H1 (cell line): ENCODE results near the gene MLEC. TPM values are rescaled to one million over a fixed set of nuclear protein-coding genes. Genes with fewer than 3 reads are reported as not detected.

ENCODE experiments used
- CTCF ChIA-PET: fragments of 300-600 bp; sonication (Branson Sonifier 250); formaldehyde crosslinking; loops from one replicate; lab custom pipeline; 2021; ENCODE audit not compliant: partially characterized antibody; lab: Charles Lee
- POLR2A ChIA-PET: fragments of 300-600 bp; sonication (Branson Sonifier 250); formaldehyde crosslinking; loops from one replicate; lab custom pipeline; 2021; ENCODE audit warnings: inconsistent platforms; ENCODE audit not compliant: partially characterized antibody; lab: Charles Lee
- DNase-seq, 2 experiments: peaks; one replicate each; pipeline versions ENCODE4 v3.0.0 to v3.0.0-alpha.2; 2010 to 2022; ENCODE audit warnings: low spot score in 2 of 2, low read depth in 1 of 2, mixed read lengths in 1 of 2
- FAIRE-seq: peaks from 2 replicates; lab custom pipeline; 2011; peaks lifted over from hg19 to GRCh38; lab: Jason Lieb, UNC
- H2AFZ ChIP-seq: 2 replicates; pipeline ENCODE4 v1.8.1; 2012; ENCODE audit warnings: low read length, inconsistent platforms
- H2AK5ac ChIP-seq: 2 replicates; pipeline ENCODE4 v1.6.1; 2013; ENCODE audit warnings: low read depth, low read length
- H2BK120ac ChIP-seq: replicated peaks from 2 replicates; pipeline ENCODE3; 2013; ENCODE audit warnings: low read depth, low read length, inconsistent platforms
- H2BK12ac ChIP-seq: 2 replicates; pipeline ENCODE4 v1.6.1; 2013; ENCODE audit warnings: low read depth, low read length
- H2BK15ac ChIP-seq: 2 replicates; pipeline ENCODE4 v1.6.1; 2013; ENCODE audit warnings: low read length
- H2BK20ac ChIP-seq: 2 replicates; pipeline ENCODE4 v1.6.1; 2013; ENCODE audit warnings: low read length
- H2BK5ac ChIP-seq: 2 replicates; pipeline ENCODE4 v1.6.1; 2013; ENCODE audit warnings: low read depth, low read length
- H3K14ac ChIP-seq: 2 replicates; pipeline ENCODE4 v1.6.1; 2013; ENCODE audit warnings: inconsistent platforms; ENCODE audit not compliant: insufficient read length
- H3K18ac ChIP-seq: 2 replicates; pipeline ENCODE4 v1.6.1; 2013; ENCODE audit warnings: low read length; ENCODE audit errors: extremely low read depth
- H3K23ac ChIP-seq: 2 replicates; pipeline ENCODE4 v1.6.1; 2013; ENCODE audit warnings: inconsistent platforms; ENCODE audit not compliant: insufficient read length
- H3K23me2 ChIP-seq: 2 replicates; pipeline ENCODE4 v1.6.1; 2013; ENCODE audit warnings: low read depth, low read length
- H3K27ac ChIP-seq: 2 replicates; pipeline ENCODE4 v1.6.1; 2011; ENCODE audit warnings: low read depth, low read length, inconsistent platforms
- H3K27me3 ChIP-seq, 4 experiments: replicated peaks in 1 of 4; 1 replicate in 1 of 4; 2 replicates in 3 of 4; pipeline versions ENCODE4 v1.6.1 to v1.8.1; 2011 to 2013; ENCODE audit warnings: low read length in 3 of 4, mild to moderate bottlenecking in 3 of 4, inconsistent platforms in 2 of 4, mixed read lengths in 2 of 4, moderate library complexity in 1 of 4; ENCODE audit not compliant: control insufficient read depth in 3 of 4, insufficient read depth in 3 of 4; ENCODE audit errors: extremely low read depth in 1 of 4
- H3K36me3 ChIP-seq, 4 experiments: 2 replicates each; pipeline versions ENCODE4 v1.6.1 to v1.8.1; 2011 to 2013; ENCODE audit warnings: mild to moderate bottlenecking in 4 of 4, low read length in 3 of 4, moderate library complexity in 2 of 4, control low read depth in 1 of 4, inconsistent platforms in 1 of 4; ENCODE audit not compliant: insufficient read depth in 4 of 4, control insufficient read depth in 2 of 4
- H3K4ac ChIP-seq: replicated peaks from 2 replicates; pipeline ENCODE3; 2013; ENCODE audit warnings: low read length, low read depth, mixed read lengths, inconsistent platforms; ENCODE audit not compliant: insufficient read length
- H3K4me1 ChIP-seq, 4 experiments: replicated peaks in 1 of 4; 1 replicate in 1 of 4; 2 replicates in 3 of 4; pipeline versions ENCODE4 v1.6.1 to v1.8.1; 2011 to 2013; ENCODE audit warnings: low read length in 3 of 4, inconsistent platforms in 2 of 4, mixed read lengths in 1 of 4; ENCODE audit not compliant: insufficient read depth in 4 of 4, control insufficient read depth in 3 of 4
- H3K4me2 ChIP-seq, 2 experiments: 2 replicates each; pipeline versions ENCODE4 v1.6.1 to v1.8.1; 2011 to 2013; ENCODE audit warnings: low read depth in 2 of 2, low read length in 2 of 2, control low read depth in 1 of 2, inconsistent platforms in 1 of 2, mild to moderate bottlenecking in 1 of 2; ENCODE audit not compliant: insufficient read depth in 1 of 2
- H3K4me3 ChIP-seq, 4 experiments: fragments of 200-600, 300-600 bp in 1 of 4; sonication (generic), shearing (Covaris generic), sonication (Bioruptor Twin) in 1 of 4; 2 replicates each; pipeline versions ENCODE4 v1.5.1 to v1.8.1; 2011 to 2016; ENCODE audit warnings: low read length in 4 of 4, low read depth in 3 of 4, control low read depth in 2 of 4, inconsistent platforms in 2 of 4, mild to moderate bottlenecking in 2 of 4, mixed read lengths in 1 of 4, moderate library complexity in 1 of 4; ENCODE audit not compliant: insufficient read depth in 2 of 4; ENCODE audit errors: extremely low read depth in 1 of 4
- H3K56ac ChIP-seq: replicated peaks from 2 replicates; pipeline ENCODE3; 2013; ENCODE audit warnings: low read depth, mild to moderate bottlenecking, mixed read lengths, low read length, inconsistent platforms; ENCODE audit not compliant: insufficient read length
- H3K79me1 ChIP-seq: 2 replicates; pipeline ENCODE4 v1.6.1; 2013; ENCODE audit warnings: low read depth, low read length, control low read depth
- H3K79me2 ChIP-seq, 2 experiments: 2 replicates each; pipeline versions ENCODE4 v1.6.1 to v1.8.1; 2012 to 2013; ENCODE audit warnings: low read length in 2 of 2, mild to moderate bottlenecking in 2 of 2, inconsistent platforms in 1 of 2; ENCODE audit not compliant: insufficient read depth in 2 of 2, control insufficient read depth in 1 of 2
- H3K9ac ChIP-seq, 4 experiments: replicated peaks in 1 of 4; 1 replicate in 1 of 4; 2 replicates in 3 of 4; pipeline versions ENCODE4 v1.6.1 to v1.8.1; 2011 to 2013; ENCODE audit warnings: low read depth in 3 of 4, low read length in 3 of 4, control low read depth in 2 of 4, mild to moderate bottlenecking in 2 of 4, moderate library complexity in 2 of 4, inconsistent platforms in 1 of 4; ENCODE audit errors: extremely low read depth in 1 of 4
- H3K9me3 ChIP-seq, 2 experiments: 2 replicates each; pipeline versions ENCODE4 v1.6.1 to v1.8.1; 2012 to 2013; ENCODE audit warnings: mild to moderate bottlenecking in 2 of 2, moderate library complexity in 2 of 2, control low read depth in 1 of 2, inconsistent platforms in 1 of 2, low read depth in 1 of 2, low read length in 1 of 2, mixed read lengths in 1 of 2; ENCODE audit not compliant: insufficient read depth in 2 of 2
- H4K20me1 ChIP-seq, 2 experiments: replicated peaks in 1 of 2; 2 replicates each; pipeline versions ENCODE3 to v1.8.1; 2011 to 2013; ENCODE audit warnings: inconsistent platforms in 2 of 2, low read length in 2 of 2, mild to moderate bottlenecking in 1 of 2; ENCODE audit not compliant: insufficient read depth in 2 of 2, control insufficient read depth in 1 of 2
- H4K5ac ChIP-seq: 2 replicates; pipeline ENCODE4 v1.6.1; 2013; ENCODE audit warnings: low read length, low read depth, mixed read lengths, inconsistent platforms; ENCODE audit not compliant: insufficient read length
- H4K8ac ChIP-seq: 2 replicates; pipeline ENCODE4 v1.8.0; 2013; ENCODE audit warnings: mild to moderate bottlenecking, moderate library complexity, low read length, inconsistent platforms; ENCODE audit not compliant: insufficient read depth; ENCODE audit errors: extremely low read depth
- H4K91ac ChIP-seq: replicated peaks from 2 replicates; pipeline ENCODE3; 2013; ENCODE audit warnings: low read length, mixed read lengths, inconsistent platforms; ENCODE audit not compliant: insufficient read length
- ASH2L ChIP-seq: fragments of 200-600, 300-600 bp; sonication (generic); IDR thresholded peaks from one replicate; pipeline ENCODE4 v1.7.1; 2017; ENCODE audit warnings: low read length
- BACH1 ChIP-seq: IDR thresholded peaks from 2 replicates; pipeline ENCODE4 v1.6.1; 2012; ENCODE audit warnings: low read length, improper control_type of control experiment
- BCL11A ChIP-seq, 2 experiments: IDR thresholded peaks; one replicate each; pipeline ENCODE4 v1.6.1; 2011; ENCODE audit warnings: low read depth in 2 of 2, low read length in 2 of 2, mild to moderate bottlenecking in 2 of 2
- NRF1 ChIP-seq: IDR thresholded peaks from 2 replicates; pipeline ENCODE4 v1.6.1; 2011; ENCODE audit warnings: mild to moderate bottlenecking, low read depth, low read length, improper control_type of control experiment
- PHF8 ChIP-seq: fragments of 200-600 bp; sonication (generic); conservative IDR thresholded peaks from 2 replicates; pipeline ENCODE4 v1.7.1; 2012; ENCODE audit warnings: low read depth, mild to moderate bottlenecking, inconsistent platforms, low read length, moderate library complexity
- RFX5 ChIP-seq: IDR thresholded peaks from 2 replicates; pipeline ENCODE4 v1.6.1; 2011; ENCODE audit warnings: low read depth, low read length, improper control_type of control experiment, borderline replicate concordance
- RNF2 ChIP-seq: fragments of 200-900, 300-1000 bp; sonication (generic); IDR thresholded peaks from 2 replicates; pipeline ENCODE4 v1.7.1; 2016; ENCODE audit warnings: borderline replicate concordance, low read depth, mild to moderate bottlenecking, antibody characterized with exemption, low read length; ENCODE audit not compliant: poor library complexity, severe bottlenecking; ENCODE audit errors: missing control alignments
- TAF7 ChIP-seq: optimal IDR thresholded peaks from 2 replicates; pipeline ENCODE3; 2011; ENCODE audit warnings: low read depth, mild to moderate bottlenecking, inconsistent platforms, low read length, moderate library complexity, borderline replicate concordance
- TBP ChIP-seq: IDR thresholded peaks from 2 replicates; pipeline ENCODE4 v1.6.1; 2011; ENCODE audit warnings: low read depth, low read length, improper control_type of control experiment
- TCF12 ChIP-seq: IDR thresholded peaks from 2 replicates; pipeline ENCODE4 v1.6.1; 2011; ENCODE audit warnings: low read depth, mild to moderate bottlenecking, low read length
- TEAD4 ChIP-seq: IDR thresholded peaks from 2 replicates; pipeline ENCODE4 v1.6.1; 2012; ENCODE audit warnings: low read depth, low read length, inconsistent platforms, mixed read lengths
- WGBS, 2 experiments: shearing (Covaris generic) in 1 of 2; methylation state at CpG; one replicate each; pipeline versions ENCODE4 v1.1.6 to v1.1.7; 2013 to 2015; ENCODE audit warnings: low lambda C conversion rate in 2 of 2, mixed read lengths in 2 of 2, inconsistent platforms in 1 of 2, low coverage in 1 of 2, missing lambda C conversion rate in 1 of 2; ENCODE audit not compliant: insufficient replicate concordance in 2 of 2, insufficient coverage in 1 of 2, insufficient read length in 1 of 2; ENCODE audit errors: extremely low coverage in 1 of 2, missing lambda C conversion rate in 1 of 2; 5-methylcytosine and 5-hydroxymethylcytosine counted together
- polyA plus RNA-seq, 7 experiments: library from polyadenylated mRNA; depleted of rRNA in 3 of 7; stranded (reverse) in 5 of 7; unstranded in 2 of 7; fragments of >200 nt in 5 of 7; fragments of 200-250 nt in 2 of 7; gene quantifications; 1 replicate in 5 of 7; 2 replicates in 1 of 7; 4 replicates in 1 of 7; pipeline versions ENCODE4 v1.2.1 to v1.2.3, GENCODE V29; 2011 to 2013; ENCODE audit warnings: missing spikeins in 2 of 7, mixed read lengths in 2 of 7
- total RNA-seq: library from RNA; stranded (reverse); fragmentation: NEBNext Ultra II Directional; extraction: Animal tissue kit (Norgen Biotek cat#: 25700); gene quantifications from 2 replicates; pipeline ENCODE4 v1.2.1, GENCODE V29; 2021
- TF ChIP-seq, protein P1 (sequence below): IDR thresholded peaks from 2 replicates; pipeline ENCODE4 v1.6.1; 2011; ENCODE audit warnings: low read depth, mild to moderate bottlenecking, low read length; ENCODE audit not compliant: insufficient read depth

Gene MLEC
- total and polyA plus RNA-seq, 2 of the 8 experiments (the other 6 are each of a cell fraction or from before 2014, with no cell fraction given) = 37.1 to 260 TPM

GRCh38 chr12:120722784-120723183 lies 35.8 kb downstream of the MLEC start:
- 94% methylated on average over 2 of the region's 2 CpGs; no CpG with 5 or more reads in 1 of the 2 experiments for WGBS, 2 experiments
- Histone ChIP-seq H3K23me2 (peaks cover 4% of the 10 kb centered on the region; the same call in 1 of the 2 replicates), H3K4me3 (no peak overlapping the region), H2AK5ac (no peak overlapping the region), H3K27ac (no peak overlapping the region), H3K23ac (no peak overlapping the region), H4K20me1 (peaks cover 0 to 8% of the 10 kb centered on the region in 2 experiments), H2BK15ac (no peak overlapping the region), H2BK5ac (no peak overlapping the region), H3K79me1 (no peaks in the 10 kb centered on the region), H3K56ac (no peak overlapping the region), H4K8ac (no peak overlapping the region), H3K14ac (no peak overlapping the region), H3K4me1 (peaks cover 0 to 5% (median 4%) of the 10 kb centered on the region in 4 experiments; a peak in 4 of 7 replicates), H3K9ac (no peak overlapping the region), H2BK120ac (no peak overlapping the region), H2BK12ac (no peak overlapping the region), H3K4ac (no peak overlapping the region), H2BK20ac (no peak overlapping the region), H4K91ac (no peak overlapping the region), H3K18ac (no peak overlapping the region), H3K36me3 (peaks cover 29 to 55% (median 48%) of the 10 kb centered on the region in 4 experiments), H3K79me2 (no peaks in the 10 kb centered on the region), H3K27me3 (peaks cover 0 to 4% (median 1%) of the 10 kb centered on the region in 4 experiments; a peak in 3 of 7 replicates), H4K5ac (no peak overlapping the region), H3K9me3 (no peaks in the 10 kb centered on the region), H3K4me2 (no peak overlapping the region), H2AFZ (no peak overlapping the region)
- no peak for DNase-seq
- POLR2A ChIA-PET = interaction anchor here (1.2 kb wide), 1 partner anchor 11 kb away, joined by 3 read pairs; no protein-coding TSS in a partner anchor
- CTCF ChIA-PET = interaction anchor here (0.9 kb wide), 1 partner anchor 56 kb away, joined by 3 read pairs; no protein-coding TSS in a partner anchor
- no peak for TF ChIP-seq BACH1
- TF ChIP-seq BCL11A (IDR thresholded peaks at IDR 0.05; ENCODE audit: low read depth in 2 of 2, low read length in 2 of 2) = no peak
- TF ChIP-seq TCF12 = no peak
- no peak for TF ChIP-seq RNF2
- no peak for TF ChIP-seq NRF1
- no peak for TF ChIP-seq PHF8
- TF ChIP-seq TBP = no peak
- TF ChIP-seq, protein P1, sequence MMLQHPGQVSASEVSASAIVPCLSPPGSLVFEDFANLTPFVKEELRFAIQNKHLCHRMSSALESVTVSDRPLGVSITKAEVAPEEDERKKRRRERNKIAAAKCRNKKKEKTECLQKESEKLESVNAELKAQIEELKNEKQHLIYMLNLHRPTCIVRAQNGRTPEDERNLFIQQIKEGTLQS = no peak
- no peak for TF ChIP-seq RFX5
- TF ChIP-seq TEAD4 = no peak
- no peak for TF ChIP-seq ASH2L
- TF ChIP-seq TAF7 = no peak
- no peak for FAIRE-seq
